ENCODE results near the gene LSM3.

Gene LSM3

GRCh38 chr3:14146381-14147065, 32.1 kb upstream of the LSM3 start:
- no peaks in the 10 kb centered on the region for H3K27me3 ChIP-seq
- H3K36me3 ChIP-seq, result peaks cover 19 to 61% (median 43%) of the 10 kb centered on the region in 3 donors
- intact Hi-C loops (cut with DNase I; ENCODE audit: low total_unique reads), result no loop called here
- no peak for DNase-seq
- H3K4me3 ChIP-seq, result no peak overlapping the region
- H3K27ac ChIP-seq, result peak overlapping the region; percentile 87 to 88
- H3K4me1 ChIP-seq, result peaks cover 0 to 72% (median 59%) of the 10 kb centered on the region in 4 donors
- H3K9me3 ChIP-seq, result no peaks in the 10 kb centered on the region
- peak in 1 of 2 experiments; percentile 9 for TF ChIP-seq CTCF (IDR thresholded peaks at IDR 0.05)

DNA sequence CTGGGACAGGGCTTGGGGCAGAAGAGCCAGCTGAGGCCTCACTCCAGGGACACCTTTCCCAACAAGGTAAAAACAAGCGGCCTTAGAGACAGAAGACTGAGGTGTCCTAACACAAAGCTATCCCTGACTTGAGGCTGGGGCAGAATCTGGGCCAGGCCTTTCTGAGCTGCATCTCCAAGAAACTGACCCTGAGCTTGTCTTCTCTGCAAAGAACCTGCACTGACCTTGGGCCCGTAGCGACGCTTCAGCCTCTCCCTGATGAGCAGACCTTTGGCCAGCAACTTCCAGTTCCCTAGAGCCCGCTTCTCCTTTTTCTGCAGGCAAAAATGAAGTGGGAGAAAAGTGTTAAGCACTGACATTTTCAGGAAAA, 31.6 kb upstream of the LSM3 start:
- Histone ChIP-seq H3K4me3 (no peak overlapping the region), H3K36me3 (peaks cover 19 to 61% (median 41%) of the 10 kb centered on the region in 3 donors), H3K9me3 (no peaks in the 10 kb centered on the region), H3K27me3 (no peaks in the 10 kb centered on the region), H3K27ac (peak overlapping the region; percentile 87 to 88), H3K4me1 (peaks cover 0 to 66% (median 54%) of the 10 kb centered on the region in 4 donors)
- no peak for DNase-seq
- TF ChIP-seq CTCF (IDR thresholded peaks at IDR 0.05), result no peak
- intact Hi-C loops (cut with DNase I; ENCODE audit: low total_unique reads), result no loop called here

- intact Hi-C loops (cut with DNase I; ENCODE audit: low total_unique reads), result no loop called here
- Histone ChIP-seq H3K4me3 (no peak overlapping the region), H3K36me3 (peaks cover 22 to 64% (median 45%) of the 10 kb centered on the region in 3 donors), H3K9me3 (no peaks in the 10 kb centered on the region), H3K4me1 (peaks cover 0 to 61% (median 48%) of the 10 kb centered on the region in 4 donors), H3K27me3 (no peaks in the 10 kb centered on the region), H3K27ac (peak overlapping the region; percentile 58 to 88)
- DNase-seq, result no peak
- TF ChIP-seq CTCF (IDR thresholded peaks at IDR 0.05), result no peak
These were observed 31.0 kb upstream of the LSM3 start for GRCh38 chr3:14147617-14148016.

- Histone ChIP-seq H3K4me1 (peaks cover 0 to 54% (median 41%) of the 10 kb centered on the region in 4 donors), H3K4me3 (no peak overlapping the region), H3K27me3 (no peaks in the 10 kb centered on the region), H3K9me3 (no peaks in the 10 kb centered on the region), H3K36me3 (peaks cover 22 to 71% (median 51%) of the 10 kb centered on the region in 3 donors), H3K27ac (peak overlapping the region; percentile 58 to 88)
- no peak for TF ChIP-seq CTCF (IDR thresholded peaks at IDR 0.05)
- no peak for DNase-seq
- intact Hi-C loops (cut with DNase I; ENCODE audit: low total_unique reads), result no loop called here
These were observed 30.3 kb upstream of the LSM3 start for GRCh38 chr3:14148041-14148985.

DNA sequence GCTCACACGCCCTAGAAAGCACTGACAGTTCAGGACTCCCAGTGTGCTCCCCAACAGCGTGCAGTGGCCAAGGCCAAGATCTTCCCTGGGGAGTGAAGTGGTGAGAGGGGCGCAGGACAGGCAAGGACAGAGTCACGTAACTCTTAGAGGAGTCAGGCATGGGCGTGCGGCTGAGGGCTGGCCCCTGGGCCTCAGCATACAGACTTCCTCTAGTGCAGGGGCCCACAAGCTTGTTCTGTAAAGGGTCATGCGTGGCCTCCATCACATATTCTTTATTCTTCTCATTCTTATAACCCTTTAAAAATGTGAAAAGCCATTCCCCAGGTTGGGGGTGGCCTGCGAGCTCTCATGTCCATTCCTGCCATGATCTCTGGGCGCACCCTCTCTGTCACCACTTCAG, 28.5 kb upstream of the LSM3 start:
- Histone ChIP-seq H3K36me3 (peaks cover 34 to 89% (median 66%) of the 10 kb centered on the region in 3 donors), H3K9me3 (no peaks in the 10 kb centered on the region)

More for the DNA sequence above, 28.5 kb upstream of the LSM3 start:
- TF ChIP-seq CTCF (IDR thresholded peaks at IDR 0.05), result no peak
- intact Hi-C loops (cut with DNase I; ENCODE audit: low total_unique reads), result no loop called here
- Histone ChIP-seq H3K4me1 (peaks cover 0 to 37% (median 27%) of the 10 kb centered on the region in 4 donors), H3K27ac (no peak overlapping the region), H3K4me3 (no peak overlapping the region), H3K27me3 (no peaks in the 10 kb centered on the region)
- no peak for DNase-seq
